ENCODE measurements around the gene UPF1.

- TF ChIP-seq CTCF (conservative IDR thresholded peaks at IDR 0.05) (no peak), ZFX (IDR thresholded peaks at IDR 0.05) (no peak)
Measured at GRCh38 chr19:18865106-18865972, 33.6 kb downstream of the UPF1 start.
